Measurements from ENCODE around the gene FOXP1. TPM values are rescaled to one million over a fixed set of nuclear protein-coding genes. Genes with fewer than 3 reads are reported as not detected.
A peak's percentile ranks its signal among the peaks of the same experiment; 100 is the strongest.

Gene FOXP1
- total and polyA plus RNA-seq, 2 of the 13 experiments (the other 11 are each of a cell fraction or from before 2014, with no cell fraction given), result 40.4 to 59.0 TPM

- TF ChIP-seq TFE3 (CRISPR knock-in tag; IDR thresholded peaks at IDR 0.05) (peak; percentile 77), NR2F1 (CRISPR knock-in tag; IDR thresholded peaks at IDR 0.05) (peak; percentile 52 to 65), POLR2AphosphoS5 (IDR thresholded peaks at IDR 0.05; ENCODE audit: low read depth, low read length) (no peak), ZNF138 (CRISPR knock-in tag; IDR thresholded peaks at IDR 0.05; ENCODE audit: low read depth) (no peak), SNAPC2 (CRISPR knock-in tag; IDR thresholded peaks at IDR 0.05) (peak; percentile 86; the same call in 1 of the 2 replicates), RNF2 (conservative IDR thresholded peaks at IDR 0.05; ENCODE audit: low read depth) (no peak), KDM2A (CRISPR knock-in tag; IDR thresholded peaks at IDR 0.05; ENCODE audit: borderline replicate concordance, low read depth) (no peak), ZNF496 (CRISPR knock-in tag; IDR thresholded peaks at IDR 0.05; ENCODE audit: insufficient replicate concordance) (no peak), ZNF672 (CRISPR knock-in tag; IDR thresholded peaks at IDR 0.05) (no peak), ZFP36L1 (CRISPR knock-in tag; IDR thresholded peaks at IDR 0.05) (peak; percentile 68), NR3C1 (CRISPR knock-in tag; IDR thresholded peaks at IDR 0.05) (no peak), AGO1 (IDR thresholded peaks at IDR 0.05; ENCODE audit: low read depth, low read length, poor library complexity, severe bottlenecking) (no peak), FIP1L1 (IDR thresholded peaks at IDR 0.05; ENCODE audit: borderline replicate concordance, insufficient read depth, low read depth, low read length) (no peak), CREB1 (IDR thresholded peaks at IDR 0.05) (peak; percentile 41), CREB1 (CRISPR knock-in tag; IDR thresholded peaks at IDR 0.05) (peak; percentile 84), HDAC6 (IDR thresholded peaks at IDR 0.05; ENCODE audit: low read depth, low read length) (no peak), ZFP90 (CRISPR knock-in tag; IDR thresholded peaks at IDR 0.05; ENCODE audit: borderline replicate concordance) (no peak), NR2F2 (IDR thresholded peaks at IDR 0.05; ENCODE audit: borderline replicate concordance, low read depth) (peak; percentile 89), ZNF598 (CRISPR knock-in tag; IDR thresholded peaks at IDR 0.05; ENCODE audit: borderline replicate concordance) (no peak), E2F1 (CRISPR knock-in tag; IDR thresholded peaks at IDR 0.05) (peak; percentile 53; the same call in 1 of the 2 replicates), PCBP2 (optimal IDR thresholded peaks at IDR 0.05; ENCODE audit: low read depth, low read length, poor library complexity, severe bottlenecking) (no peak), CHD4 (IDR thresholded peaks at IDR 0.05; ENCODE audit: borderline replicate concordance, low read length) (peak; percentile 66; the same call in 1 of the 2 replicates), ZBTB1 (CRISPR knock-in tag; IDR thresholded peaks at IDR 0.05; ENCODE audit: borderline replicate concordance) (no peak), ZNF121 (CRISPR knock-in tag; IDR thresholded peaks at IDR 0.05) (no peak), MTF1 (CRISPR knock-in tag; IDR thresholded peaks at IDR 0.05) (no peak), ZNF776 (CRISPR knock-in tag; IDR thresholded peaks at IDR 0.05) (no peak), ZNF180 (CRISPR knock-in tag; IDR thresholded peaks at IDR 0.05; ENCODE audit: borderline replicate concordance, low read depth) (no peak), ZZZ3 (CRISPR knock-in tag; IDR thresholded peaks at IDR 0.05; ENCODE audit: borderline replicate concordance) (peak; percentile 52; the same call in 1 of the 2 replicates)
Measured at GRCh38 chr3:71208211-71209095, 375.1 kb downstream of the FOXP1 start (continued).
